ENCODE data around the gene TAGAP.

DNA sequence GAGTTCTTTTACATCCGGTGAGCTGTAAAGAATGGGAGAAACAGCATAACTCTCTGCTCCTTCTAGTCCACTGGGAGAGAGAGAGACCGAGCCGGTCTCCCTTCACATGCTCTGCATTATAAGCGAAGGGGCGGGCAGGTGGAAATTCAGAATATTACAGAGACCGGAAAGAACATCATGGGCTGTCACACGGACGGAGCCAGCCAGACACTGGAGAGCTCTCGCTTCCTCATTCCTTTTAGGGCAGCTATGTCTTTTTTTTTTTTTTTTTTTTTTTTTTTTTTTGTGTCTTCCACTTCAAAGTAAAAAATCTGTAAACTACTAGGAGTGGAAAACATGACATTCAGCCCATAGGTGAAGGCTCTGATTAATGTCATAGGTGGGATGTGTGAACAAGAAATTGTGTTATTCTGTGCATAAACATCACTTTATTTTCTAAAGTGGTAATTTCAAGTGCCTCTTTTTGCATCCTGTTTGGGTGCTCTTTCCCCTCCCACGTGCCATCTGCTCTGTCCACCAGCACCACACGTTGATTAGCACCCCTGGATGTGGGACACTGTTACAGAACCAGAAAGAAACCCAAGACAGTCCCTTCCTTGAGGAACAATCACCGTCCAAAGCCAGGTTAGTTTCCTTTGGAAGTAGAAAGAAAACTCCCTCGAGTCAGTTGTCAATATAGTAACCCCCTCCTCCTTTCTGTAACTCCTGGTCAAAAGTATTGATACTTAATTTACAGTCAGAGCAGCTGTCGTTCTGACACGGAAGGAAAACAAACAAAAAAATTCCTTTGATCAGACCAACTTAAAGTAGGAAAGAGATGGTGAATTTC, at the start of gene TAGAP:
- TF ChIP-seq POLR2AphosphoS5 (IDR thresholded peaks at IDR 0.05; ENCODE audit: low read length), result peak; percentile 80
- TF ChIP-seq CHD1 (IDR thresholded peaks at IDR 0.05; ENCODE audit: low read depth, low read length), result no peak
- peak; percentile 57; the same call in 1 of the 2 replicates for TF ChIP-seq POLR2A (IDR thresholded peaks at IDR 0.05; ENCODE audit: low read depth, low read length)
- TF ChIP-seq, protein P1, sequence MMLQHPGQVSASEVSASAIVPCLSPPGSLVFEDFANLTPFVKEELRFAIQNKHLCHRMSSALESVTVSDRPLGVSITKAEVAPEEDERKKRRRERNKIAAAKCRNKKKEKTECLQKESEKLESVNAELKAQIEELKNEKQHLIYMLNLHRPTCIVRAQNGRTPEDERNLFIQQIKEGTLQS (IDR thresholded peaks at IDR 0.05; ENCODE audit: borderline replicate concordance, extremely low read depth, low read depth, low read length), result no peak
- no peak for TF ChIP-seq YY1 (IDR thresholded peaks at IDR 0.05; ENCODE audit: low read depth, low read length)
- no peak for TF ChIP-seq JUNB (IDR thresholded peaks at IDR 0.05)
- no peak for TF ChIP-seq HDAC6 (IDR thresholded peaks at IDR 0.05; ENCODE audit: unreplicated experiment)
- TF ChIP-seq, protein P2, sequence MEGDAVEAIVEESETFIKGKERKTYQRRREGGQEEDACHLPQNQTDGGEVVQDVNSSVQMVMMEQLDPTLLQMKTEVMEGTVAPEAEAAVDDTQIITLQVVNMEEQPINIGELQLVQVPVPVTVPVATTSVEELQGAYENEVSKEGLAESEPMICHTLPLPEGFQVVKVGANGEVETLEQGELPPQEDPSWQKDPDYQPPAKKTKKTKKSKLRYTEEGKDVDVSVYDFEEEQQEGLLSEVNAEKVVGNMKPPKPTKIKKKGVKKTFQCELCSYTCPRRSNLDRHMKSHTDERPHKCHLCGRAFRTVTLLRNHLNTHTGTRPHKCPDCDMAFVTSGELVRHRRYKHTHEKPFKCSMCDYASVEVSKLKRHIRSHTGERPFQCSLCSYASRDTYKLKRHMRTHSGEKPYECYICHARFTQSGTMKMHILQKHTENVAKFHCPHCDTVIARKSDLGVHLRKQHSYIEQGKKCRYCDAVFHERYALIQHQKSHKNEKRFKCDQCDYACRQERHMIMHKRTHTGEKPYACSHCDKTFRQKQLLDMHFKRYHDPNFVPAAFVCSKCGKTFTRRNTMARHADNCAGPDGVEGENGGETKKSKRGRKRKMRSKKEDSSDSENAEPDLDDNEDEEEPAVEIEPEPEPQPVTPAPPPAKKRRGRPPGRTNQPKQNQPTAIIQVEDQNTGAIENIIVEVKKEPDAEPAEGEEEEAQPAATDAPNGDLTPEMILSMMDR (IDR thresholded peaks at IDR 0.05 in 2 of 3, conservative IDR thresholded peaks at IDR 0.05 in 1 of 3; ENCODE audit: control insufficient read depth in 2 of 3, extremely low read depth in 1 of 3, insufficient read depth in 1 of 3, low read depth in 3 of 3, low read length in 3 of 3), result no peak
- TF ChIP-seq CEBPB (IDR thresholded peaks at IDR 0.05; ENCODE audit: borderline replicate concordance in 1 of 2, low read depth in 2 of 2, low read length in 2 of 2), result no peak
- TF ChIP-seq, protein P3, sequence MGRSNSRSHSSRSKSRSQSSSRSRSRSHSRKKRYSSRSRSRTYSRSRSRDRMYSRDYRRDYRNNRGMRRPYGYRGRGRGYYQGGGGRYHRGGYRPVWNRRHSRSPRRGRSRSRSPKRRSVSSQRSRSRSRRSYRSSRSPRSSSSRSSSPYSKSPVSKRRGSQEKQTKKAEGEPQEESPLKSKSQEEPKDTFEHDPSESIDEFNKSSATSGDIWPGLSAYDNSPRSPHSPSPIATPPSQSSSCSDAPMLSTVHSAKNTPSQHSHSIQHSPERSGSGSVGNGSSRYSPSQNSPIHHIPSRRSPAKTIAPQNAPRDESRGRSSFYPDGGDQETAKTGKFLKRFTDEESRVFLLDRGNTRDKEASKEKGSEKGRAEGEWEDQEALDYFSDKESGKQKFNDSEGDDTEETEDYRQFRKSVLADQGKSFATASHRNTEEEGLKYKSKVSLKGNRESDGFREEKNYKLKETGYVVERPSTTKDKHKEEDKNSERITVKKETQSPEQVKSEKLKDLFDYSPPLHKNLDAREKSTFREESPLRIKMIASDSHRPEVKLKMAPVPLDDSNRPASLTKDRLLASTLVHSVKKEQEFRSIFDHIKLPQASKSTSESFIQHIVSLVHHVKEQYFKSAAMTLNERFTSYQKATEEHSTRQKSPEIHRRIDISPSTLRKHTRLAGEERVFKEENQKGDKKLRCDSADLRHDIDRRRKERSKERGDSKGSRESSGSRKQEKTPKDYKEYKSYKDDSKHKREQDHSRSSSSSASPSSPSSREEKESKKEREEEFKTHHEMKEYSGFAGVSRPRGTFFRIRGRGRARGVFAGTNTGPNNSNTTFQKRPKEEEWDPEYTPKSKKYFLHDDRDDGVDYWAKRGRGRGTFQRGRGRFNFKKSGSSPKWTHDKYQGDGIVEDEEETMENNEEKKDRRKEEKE (IDR thresholded peaks at IDR 0.05), result no peak
- peak in 1 of 2 experiments; percentile 63; a peak in 1 of 4 replicates for TF ChIP-seq ETV6 (conservative IDR thresholded peaks at IDR 0.05 in 1 of 2, IDR thresholded peaks at IDR 0.05 in 1 of 2; ENCODE audit: borderline replicate concordance in 1 of 2, low read depth in 1 of 2)
- peak; percentile 64 for TF ChIP-seq GABPA (IDR thresholded peaks at IDR 0.05; ENCODE audit: low read depth)
- TF ChIP-seq TCF3 (IDR thresholded peaks at IDR 0.05; ENCODE audit: borderline replicate concordance, insufficient read depth, low read depth, low read length), result no peak
- TF ChIP-seq, protein P4, sequence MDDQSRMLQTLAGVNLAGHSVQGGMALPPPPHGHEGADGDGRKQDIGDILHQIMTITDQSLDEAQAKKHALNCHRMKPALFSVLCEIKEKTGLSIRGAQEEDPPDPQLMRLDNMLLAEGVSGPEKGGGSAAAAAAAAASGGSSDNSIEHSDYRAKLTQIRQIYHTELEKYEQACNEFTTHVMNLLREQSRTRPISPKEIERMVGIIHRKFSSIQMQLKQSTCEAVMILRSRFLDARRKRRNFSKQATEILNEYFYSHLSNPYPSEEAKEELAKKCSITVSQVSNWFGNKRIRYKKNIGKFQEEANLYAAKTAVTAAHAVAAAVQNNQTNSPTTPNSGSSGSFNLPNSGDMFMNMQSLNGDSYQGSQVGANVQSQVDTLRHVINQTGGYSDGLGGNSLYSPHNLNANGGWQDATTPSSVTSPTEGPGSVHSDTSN (IDR thresholded peaks at IDR 0.05; ENCODE audit: insufficient replicate concordance, low read depth, low read length), result peak; percentile 50
